ENCODE results near the gene NPR1.

The NPR1 gene

DNA sequence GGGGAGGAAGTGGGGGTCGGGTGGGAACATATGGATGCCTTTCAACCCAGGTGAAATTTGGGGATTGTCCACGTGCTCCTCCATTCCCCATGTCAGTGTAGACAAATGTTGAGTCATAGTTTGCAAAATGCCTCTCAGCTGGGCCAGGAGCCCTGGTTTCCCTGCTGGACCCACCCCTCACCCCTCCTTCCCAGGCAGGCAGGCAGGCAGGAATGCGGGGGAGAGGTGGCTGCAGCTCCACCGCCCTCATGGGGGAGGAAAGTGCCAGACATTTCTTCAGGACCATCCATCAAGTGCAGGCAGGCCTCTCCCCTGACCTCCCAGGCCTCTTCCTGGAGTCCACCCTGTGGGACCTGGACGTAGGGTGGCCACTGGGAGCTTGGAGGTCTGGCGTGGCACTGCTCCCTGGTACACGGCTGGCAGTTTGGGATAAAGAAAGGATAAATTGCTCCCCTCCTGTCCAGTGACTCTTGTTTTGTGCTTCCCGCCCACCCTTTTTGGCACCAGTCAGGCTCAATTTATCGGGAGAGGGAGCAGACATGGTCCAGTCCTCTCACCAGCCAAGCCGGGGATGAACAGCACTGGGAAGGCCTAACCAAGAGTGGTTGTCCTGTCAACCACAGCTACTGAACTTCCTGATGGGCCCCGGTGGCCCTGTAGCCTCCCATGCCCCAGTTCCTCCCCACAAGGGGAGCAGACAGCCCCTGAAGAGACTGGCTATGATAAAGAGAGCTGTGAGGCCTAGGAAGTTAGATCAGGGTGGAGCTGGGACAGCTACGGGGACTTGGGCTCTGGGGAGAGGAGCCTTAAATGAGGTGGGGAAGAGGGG, 18.9 kb downstream of the NPR1 start:
- TF ChIP-seq, protein P1, sequence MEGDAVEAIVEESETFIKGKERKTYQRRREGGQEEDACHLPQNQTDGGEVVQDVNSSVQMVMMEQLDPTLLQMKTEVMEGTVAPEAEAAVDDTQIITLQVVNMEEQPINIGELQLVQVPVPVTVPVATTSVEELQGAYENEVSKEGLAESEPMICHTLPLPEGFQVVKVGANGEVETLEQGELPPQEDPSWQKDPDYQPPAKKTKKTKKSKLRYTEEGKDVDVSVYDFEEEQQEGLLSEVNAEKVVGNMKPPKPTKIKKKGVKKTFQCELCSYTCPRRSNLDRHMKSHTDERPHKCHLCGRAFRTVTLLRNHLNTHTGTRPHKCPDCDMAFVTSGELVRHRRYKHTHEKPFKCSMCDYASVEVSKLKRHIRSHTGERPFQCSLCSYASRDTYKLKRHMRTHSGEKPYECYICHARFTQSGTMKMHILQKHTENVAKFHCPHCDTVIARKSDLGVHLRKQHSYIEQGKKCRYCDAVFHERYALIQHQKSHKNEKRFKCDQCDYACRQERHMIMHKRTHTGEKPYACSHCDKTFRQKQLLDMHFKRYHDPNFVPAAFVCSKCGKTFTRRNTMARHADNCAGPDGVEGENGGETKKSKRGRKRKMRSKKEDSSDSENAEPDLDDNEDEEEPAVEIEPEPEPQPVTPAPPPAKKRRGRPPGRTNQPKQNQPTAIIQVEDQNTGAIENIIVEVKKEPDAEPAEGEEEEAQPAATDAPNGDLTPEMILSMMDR (IDR thresholded peaks at IDR 0.05; ENCODE audit: borderline replicate concordance, control extremely low read depth, extremely low read depth, insufficient read depth, missing control alignments), result no peak
- DNase-seq (ENCODE audit: low spot score), result no peak
- in situ Hi-C loops (cut with MboI; ENCODE audit: low sequenced_read_pairs, unreplicated experiment), result no loop called here

- TF ChIP-seq, protein P1 (IDR thresholded peaks at IDR 0.05; ENCODE audit: borderline replicate concordance, control extremely low read depth, extremely low read depth, insufficient read depth, missing control alignments), result no peak
- in situ Hi-C loops (cut with MboI; ENCODE audit: low sequenced_read_pairs, unreplicated experiment), result no loop called here
- no peak for DNase-seq (ENCODE audit: low spot score)
Observed at GRCh38 chr1:153698020-153698922, 19.8 kb downstream of the NPR1 start.

- DNase-seq (ENCODE audit: low spot score), result no peak
- in situ Hi-C loops (cut with MboI; ENCODE audit: low sequenced_read_pairs, unreplicated experiment), result no loop called here
- TF ChIP-seq, protein P1 (IDR thresholded peaks at IDR 0.05; ENCODE audit: borderline replicate concordance, control extremely low read depth, extremely low read depth, insufficient read depth, missing control alignments), result no peak
Observed at GRCh38 chr1:153698923-153699714, 20.6 kb downstream of the NPR1 start.

DNA sequence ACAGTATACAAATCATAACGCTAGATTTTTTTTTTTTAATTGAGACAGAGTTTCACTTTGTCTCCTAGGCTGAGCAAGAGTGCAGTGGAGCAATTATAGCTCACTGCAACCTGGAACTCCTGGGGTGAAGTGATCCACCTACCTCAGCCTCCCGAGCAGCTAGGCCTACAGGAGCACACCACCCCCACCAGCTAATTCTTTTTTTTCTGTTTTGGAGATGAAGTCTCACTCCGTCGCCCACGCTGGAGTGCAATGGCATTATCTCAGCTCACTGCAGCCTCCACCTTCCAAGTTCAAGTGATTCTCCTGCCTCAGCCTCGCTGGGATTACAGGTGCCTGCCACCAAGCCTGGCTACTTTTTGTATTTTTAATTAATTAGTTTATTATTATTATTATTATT, 21.3 kb downstream of the NPR1 start:
- in situ Hi-C loops (cut with MboI; ENCODE audit: low sequenced_read_pairs, unreplicated experiment), result no loop called here
- TF ChIP-seq, protein P1 (IDR thresholded peaks at IDR 0.05; ENCODE audit: borderline replicate concordance, control extremely low read depth, extremely low read depth, insufficient read depth, missing control alignments), result no peak

GRCh38 chr1:153705484-153705883, 27.0 kb downstream of the NPR1 start:
- in situ Hi-C loops (cut with MboI; ENCODE audit: low sequenced_read_pairs, unreplicated experiment), result no loop called here
- no peak for DNase-seq (ENCODE audit: low spot score)

More for the DNA sequence above, 21.3 kb downstream of the NPR1 start:
- no peak for DNase-seq (ENCODE audit: low spot score)

More at GRCh38 chr1:153705484-153705883, 27.0 kb downstream of the NPR1 start:
- TF ChIP-seq, protein P1 (IDR thresholded peaks at IDR 0.05; ENCODE audit: borderline replicate concordance, control extremely low read depth, extremely low read depth, insufficient read depth, missing control alignments), result no peak
